WTC11 (cell line): ENCODE data around the gene SLC41A3. TPM values are rescaled to one million over a fixed set of nuclear protein-coding genes. Genes with fewer than 3 reads are reported as not detected.

Experiments
- ATAC-seq: fragments of 200-7000 bp; cut with Tn5 transposase; 2 replicates; pipeline ENCODE4 v1.10.0; 2021; ENCODE audit warnings: mild to moderate bottlenecking, moderate library complexity
- CTCF ChIA-PET: fragments of 300-600 bp; sonication (Branson Sonifier 250); formaldehyde crosslinking; loops from one replicate; lab custom pipeline; 2021; ENCODE audit warnings: antibody characterized with exemption; lab: Charles Lee
- POLR2A ChIA-PET: fragments of 350-600 bp; sonication (Branson Sonifier 250); formaldehyde crosslinking; loops from one replicate; lab custom pipeline; 2021; ENCODE audit warnings: antibody characterized with exemption; lab: Charles Lee
- DNase-seq: peaks from one replicate; pipeline ENCODE4 v3.0.0; 2021; ENCODE audit warnings: low spot score
- H3K27ac Mint-ChIP-seq: 2 replicates; pipeline ENCODE4 v1.8.0; 2021; ENCODE audit warnings: mixed read lengths
- H3K27me3 Mint-ChIP-seq: 2 replicates; pipeline ENCODE4 v1.8.0; 2021; ENCODE audit warnings: low read depth, mild to moderate bottlenecking, moderate library complexity, mixed read lengths
- H3K36me3 Mint-ChIP-seq: 2 replicates; pipeline ENCODE4 v1.8.0; 2021; ENCODE audit warnings: mixed read lengths
- H3K4me1 Mint-ChIP-seq: 2 replicates; pipeline ENCODE4 v1.8.0; 2022; ENCODE audit warnings: mixed read lengths
- H3K4me3 Mint-ChIP-seq: 2 replicates; pipeline ENCODE4 v1.8.0; 2021; ENCODE audit warnings: mild to moderate bottlenecking, moderate library complexity, mixed read lengths
- H3K9me3 Mint-ChIP-seq: 2 replicates; pipeline ENCODE4 v1.8.0; 2021; ENCODE audit warnings: mixed read lengths
- AR ChIP-seq: fragments of 250-450 bp; sonication (Bioruptor Pico); IDR thresholded peaks from 2 replicates; pipeline ENCODE4 v1.9.0; 2021; ENCODE audit warnings: mild to moderate bottlenecking
- CREB1 ChIP-seq: sonication (generic); formaldehyde crosslinking; IDR thresholded peaks from 2 replicates; pipeline ENCODE4 v1.8.0; 2023; ENCODE audit warnings: mild to moderate bottlenecking, missing genetic modification reagents
- ETV6 ChIP-seq: sonication (generic); formaldehyde crosslinking; IDR thresholded peaks from 2 replicates; pipeline ENCODE4 v1.8.1; 2022; ENCODE audit warnings: mild to moderate bottlenecking, missing genetic modification reagents
- FOXP4 ChIP-seq: sonication (generic); formaldehyde crosslinking; IDR thresholded peaks from 2 replicates; pipeline ENCODE4 v1.8.0; 2022; ENCODE audit warnings: mild to moderate bottlenecking, missing genetic modification reagents
- HMGXB4 ChIP-seq: sonication (generic); formaldehyde crosslinking; IDR thresholded peaks from 2 replicates; pipeline ENCODE4 v1.8.1; 2023; ENCODE audit warnings: mild to moderate bottlenecking, moderate library complexity, missing genetic modification reagents
- JAZF1 ChIP-seq: fragments of 250-450 bp; sonication (Bioruptor Pico); IDR thresholded peaks from 2 replicates; pipeline ENCODE4 v1.9.0; 2021; ENCODE audit warnings: moderate library complexity, mild to moderate bottlenecking, inconsistent platforms
- MYBL2 ChIP-seq: sonication (generic); formaldehyde crosslinking; IDR thresholded peaks from 2 replicates; pipeline ENCODE4 v1.8.1; 2023; ENCODE audit warnings: mild to moderate bottlenecking, moderate library complexity, missing genetic modification reagents
- NFE2L1 ChIP-seq: sonication (generic); formaldehyde crosslinking; IDR thresholded peaks from 2 replicates; pipeline ENCODE4 v1.8.1; 2023; ENCODE audit warnings: missing genetic modification reagents
- NR1H2 ChIP-seq: sonication (generic); formaldehyde crosslinking; IDR thresholded peaks from 2 replicates; pipeline ENCODE4 v1.9.0; 2021; ENCODE audit warnings: mild to moderate bottlenecking, moderate library complexity, missing genetic modification reagents
- NR3C1 ChIP-seq: sonication (generic); formaldehyde crosslinking; conservative IDR thresholded peaks from 2 replicates; pipeline ENCODE4 v1.8.1; 2023; ENCODE audit warnings: low read depth, mild to moderate bottlenecking, missing genetic modification reagents
- OVOL2 ChIP-seq: fragments of 250-450 bp; sonication (Bioruptor Pico); IDR thresholded peaks from 2 replicates; pipeline ENCODE4 v1.9.0; 2021; ENCODE audit warnings: mild to moderate bottlenecking, borderline replicate concordance
- SMAD3 ChIP-seq: sonication (generic); formaldehyde crosslinking; IDR thresholded peaks from 2 replicates; pipeline ENCODE4 v1.8.0; 2022; ENCODE audit warnings: missing genetic modification reagents, mild to moderate bottlenecking, borderline replicate concordance
- TP53 ChIP-seq: sonication (generic); formaldehyde crosslinking; IDR thresholded peaks from 2 replicates; pipeline ENCODE4 v1.8.1; 2023; ENCODE audit warnings: mild to moderate bottlenecking, missing genetic modification reagents
- ZNF219 ChIP-seq: sonication (generic); formaldehyde crosslinking; IDR thresholded peaks from 2 replicates; pipeline ENCODE4 v1.8.0; 2023; ENCODE audit warnings: missing genetic modification reagents, mild to moderate bottlenecking, borderline replicate concordance
- ZNF281 ChIP-seq: sonication (generic); formaldehyde crosslinking; IDR thresholded peaks from 2 replicates; pipeline ENCODE4 v1.8.0; 2023; ENCODE audit warnings: mild to moderate bottlenecking, missing genetic modification reagents
- ZNF317 ChIP-seq: sonication (generic); formaldehyde crosslinking; IDR thresholded peaks from 2 replicates; pipeline ENCODE4 v1.8.1; 2023; ENCODE audit warnings: low read depth, mild to moderate bottlenecking, moderate library complexity, missing genetic modification reagents, borderline replicate concordance
- total RNA-seq: library from RNA; stranded (reverse); gene quantifications from 3 replicates; pipeline ENCODE4 v1.2.3, GENCODE V29; 2021
- TF ChIP-seq, protein P1 (sequence below): sonication (generic); formaldehyde crosslinking; IDR thresholded peaks from 2 replicates; pipeline ENCODE4 v1.8.1; 2022; ENCODE audit warnings: missing genetic modification reagents, borderline replicate concordance
- TF ChIP-seq, protein P2 (sequence below): sonication (generic); formaldehyde crosslinking; IDR thresholded peaks from 2 replicates; pipeline ENCODE4 v1.8.0; 2022; ENCODE audit warnings: mild to moderate bottlenecking, missing genetic modification reagents
- TF ChIP-seq, protein P3 (sequence below): sonication (generic); formaldehyde crosslinking; IDR thresholded peaks from 2 replicates; pipeline ENCODE4 v1.8.0; 2023; ENCODE audit warnings: missing genetic modification reagents, mild to moderate bottlenecking, borderline replicate concordance

The SLC41A3 gene
- total RNA-seq, 1 experiment from 2014 or later, result 28.4 TPM

- no peak overlapping the region for H3K27ac Mint-ChIP-seq
- no peaks in the 10 kb centered on the region for H3K9me3 Mint-ChIP-seq
These were observed 20.5 kb downstream of the SLC41A3 start for GRCh38 chr3:126063358-126063965.

More at GRCh38 chr3:126063358-126063965, 20.5 kb downstream of the SLC41A3 start:
- POLR2A ChIA-PET, result no interaction called here
- CTCF ChIA-PET, result no interaction called here
- H3K27me3 Mint-ChIP-seq, result no peaks in the 10 kb centered on the region; the same call in 1 of the 2 replicates
- no peak for DNase-seq
- no peak for TF ChIP-seq ZNF281 (CRISPR knock-in tag)
- TF ChIP-seq, protein P1, sequence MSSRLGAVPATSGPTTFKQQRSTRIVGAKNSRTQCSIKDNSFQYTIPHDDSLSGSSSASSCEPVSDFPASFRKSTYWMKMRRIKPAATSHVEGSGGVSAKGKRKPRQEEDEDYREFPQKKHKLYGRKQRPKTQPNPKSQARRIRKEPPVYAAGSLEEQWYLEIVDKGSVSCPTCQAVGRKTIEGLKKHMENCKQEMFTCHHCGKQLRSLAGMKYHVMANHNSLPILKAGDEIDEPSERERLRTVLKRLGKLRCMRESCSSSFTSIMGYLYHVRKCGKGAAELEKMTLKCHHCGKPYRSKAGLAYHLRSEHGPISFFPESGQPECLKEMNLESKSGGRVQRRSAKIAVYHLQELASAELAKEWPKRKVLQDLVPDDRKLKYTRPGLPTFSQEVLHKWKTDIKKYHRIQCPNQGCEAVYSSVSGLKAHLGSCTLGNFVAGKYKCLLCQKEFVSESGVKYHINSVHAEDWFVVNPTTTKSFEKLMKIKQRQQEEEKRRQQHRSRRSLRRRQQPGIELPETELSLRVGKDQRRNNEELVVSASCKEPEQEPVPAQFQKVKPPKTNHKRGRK (CRISPR knock-in tag), result no peak
- TF ChIP-seq FOXP4 (CRISPR knock-in tag), result no peak
- TF ChIP-seq ZNF219 (CRISPR knock-in tag), result no peak
- TF ChIP-seq, protein P2, sequence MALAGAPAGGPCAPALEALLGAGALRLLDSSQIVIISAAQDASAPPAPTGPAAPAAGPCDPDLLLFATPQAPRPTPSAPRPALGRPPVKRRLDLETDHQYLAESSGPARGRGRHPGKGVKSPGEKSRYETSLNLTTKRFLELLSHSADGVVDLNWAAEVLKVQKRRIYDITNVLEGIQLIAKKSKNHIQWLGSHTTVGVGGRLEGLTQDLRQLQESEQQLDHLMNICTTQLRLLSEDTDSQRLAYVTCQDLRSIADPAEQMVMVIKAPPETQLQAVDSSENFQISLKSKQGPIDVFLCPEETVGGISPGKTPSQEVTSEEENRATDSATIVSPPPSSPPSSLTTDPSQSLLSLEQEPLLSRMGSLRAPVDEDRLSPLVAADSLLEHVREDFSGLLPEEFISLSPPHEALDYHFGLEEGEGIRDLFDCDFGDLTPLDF (CRISPR knock-in tag), result no peak
- no peak for TF ChIP-seq JAZF1 (CRISPR knock-in tag)
- no peak for TF ChIP-seq NFE2L1 (CRISPR knock-in tag)
- TF ChIP-seq AR (CRISPR knock-in tag), result no peak
- TF ChIP-seq, protein P3, sequence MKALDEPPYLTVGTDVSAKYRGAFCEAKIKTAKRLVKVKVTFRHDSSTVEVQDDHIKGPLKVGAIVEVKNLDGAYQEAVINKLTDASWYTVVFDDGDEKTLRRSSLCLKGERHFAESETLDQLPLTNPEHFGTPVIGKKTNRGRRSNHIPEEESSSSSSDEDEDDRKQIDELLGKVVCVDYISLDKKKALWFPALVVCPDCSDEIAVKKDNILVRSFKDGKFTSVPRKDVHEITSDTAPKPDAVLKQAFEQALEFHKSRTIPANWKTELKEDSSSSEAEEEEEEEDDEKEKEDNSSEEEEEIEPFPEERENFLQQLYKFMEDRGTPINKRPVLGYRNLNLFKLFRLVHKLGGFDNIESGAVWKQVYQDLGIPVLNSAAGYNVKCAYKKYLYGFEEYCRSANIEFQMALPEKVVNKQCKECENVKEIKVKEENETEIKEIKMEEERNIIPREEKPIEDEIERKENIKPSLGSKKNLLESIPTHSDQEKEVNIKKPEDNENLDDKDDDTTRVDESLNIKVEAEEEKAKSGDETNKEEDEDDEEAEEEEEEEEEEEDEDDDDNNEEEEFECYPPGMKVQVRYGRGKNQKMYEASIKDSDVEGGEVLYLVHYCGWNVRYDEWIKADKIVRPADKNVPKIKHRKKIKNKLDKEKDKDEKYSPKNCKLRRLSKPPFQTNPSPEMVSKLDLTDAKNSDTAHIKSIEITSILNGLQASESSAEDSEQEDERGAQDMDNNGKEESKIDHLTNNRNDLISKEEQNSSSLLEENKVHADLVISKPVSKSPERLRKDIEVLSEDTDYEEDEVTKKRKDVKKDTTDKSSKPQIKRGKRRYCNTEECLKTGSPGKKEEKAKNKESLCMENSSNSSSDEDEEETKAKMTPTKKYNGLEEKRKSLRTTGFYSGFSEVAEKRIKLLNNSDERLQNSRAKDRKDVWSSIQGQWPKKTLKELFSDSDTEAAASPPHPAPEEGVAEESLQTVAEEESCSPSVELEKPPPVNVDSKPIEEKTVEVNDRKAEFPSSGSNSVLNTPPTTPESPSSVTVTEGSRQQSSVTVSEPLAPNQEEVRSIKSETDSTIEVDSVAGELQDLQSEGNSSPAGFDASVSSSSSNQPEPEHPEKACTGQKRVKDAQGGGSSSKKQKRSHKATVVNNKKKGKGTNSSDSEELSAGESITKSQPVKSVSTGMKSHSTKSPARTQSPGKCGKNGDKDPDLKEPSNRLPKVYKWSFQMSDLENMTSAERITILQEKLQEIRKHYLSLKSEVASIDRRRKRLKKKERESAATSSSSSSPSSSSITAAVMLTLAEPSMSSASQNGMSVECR (CRISPR knock-in tag), result no peak
- TF ChIP-seq ZNF317 (CRISPR knock-in tag), result no peak
- TF ChIP-seq NR3C1 (CRISPR knock-in tag), result no peak
- TF ChIP-seq TP53 (CRISPR knock-in tag), result no peak
- TF ChIP-seq ETV6 (CRISPR knock-in tag), result no peak
- TF ChIP-seq MYBL2 (CRISPR knock-in tag), result no peak
- TF ChIP-seq NR1H2 (CRISPR knock-in tag), result no peak
- TF ChIP-seq SMAD3 (CRISPR knock-in tag), result no peak
- no peak for TF ChIP-seq CREB1 (CRISPR knock-in tag)
- no peak for TF ChIP-seq HMGXB4 (CRISPR knock-in tag)
- TF ChIP-seq OVOL2, result no peak
- ATAC-seq, result no peak
- no peak overlapping the region for H3K4me3 Mint-ChIP-seq
- peaks cover 15% of the 10 kb centered on the region for H3K4me1 Mint-ChIP-seq
- peaks cover 5% of the 10 kb centered on the region for H3K36me3 Mint-ChIP-seq
